Esophagus muscularis mucosa (tissue), 3 donors: ENCODE measurements around the gene BASP1.

Experiments used
- POLR2A ChIP-seq: fragments of 450-650 bp; IDR thresholded peaks from one replicate; pipeline ENCODE4 v1.6.1; 2017; ENCODE audit warnings: antibody characterized with exemption, moderate library complexity, mild to moderate bottlenecking, low read depth
- POLR2AphosphoS5 ChIP-seq, 2 donors: sonication (generic); formaldehyde crosslinking; IDR thresholded peaks; one replicate each; pipeline ENCODE4 v1.6.1; 2017; ENCODE audit warnings: antibody characterized with exemption in 2 of 2
- TF ChIP-seq, protein P1 (sequence below), 3 experiments: fragments of 200-600 bp in 2 of 3; fragments of 450-650 bp in 1 of 3; sonication (generic) in 2 of 3; IDR thresholded peaks; one replicate each; pipeline ENCODE4 v1.5.1; 2017 to 2019; ENCODE audit warnings: antibody characterized with exemption in 3 of 3, mild to moderate bottlenecking in 2 of 3, moderate library complexity in 1 of 3

DNA sequence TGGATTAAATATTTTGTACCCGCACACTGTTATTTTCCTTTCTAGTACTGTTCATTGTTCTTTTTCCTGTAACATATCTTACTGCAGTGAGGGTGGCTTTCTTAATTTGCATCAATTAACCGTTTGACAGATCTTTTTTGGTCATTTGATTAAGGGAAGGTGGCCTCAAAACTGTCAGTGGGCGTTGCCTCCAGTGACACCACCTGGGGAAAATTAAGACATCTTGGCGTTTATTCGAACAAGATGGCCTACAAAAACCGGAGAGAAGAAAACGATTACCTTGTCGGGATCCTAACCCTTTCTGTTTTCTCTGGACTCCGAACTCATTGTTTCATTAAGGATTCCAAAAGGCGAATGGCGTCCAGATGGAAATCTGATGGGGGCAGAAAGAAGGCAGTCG is 2.0 kb downstream of the BASP1 start:
- TF ChIP-seq, protein P1, sequence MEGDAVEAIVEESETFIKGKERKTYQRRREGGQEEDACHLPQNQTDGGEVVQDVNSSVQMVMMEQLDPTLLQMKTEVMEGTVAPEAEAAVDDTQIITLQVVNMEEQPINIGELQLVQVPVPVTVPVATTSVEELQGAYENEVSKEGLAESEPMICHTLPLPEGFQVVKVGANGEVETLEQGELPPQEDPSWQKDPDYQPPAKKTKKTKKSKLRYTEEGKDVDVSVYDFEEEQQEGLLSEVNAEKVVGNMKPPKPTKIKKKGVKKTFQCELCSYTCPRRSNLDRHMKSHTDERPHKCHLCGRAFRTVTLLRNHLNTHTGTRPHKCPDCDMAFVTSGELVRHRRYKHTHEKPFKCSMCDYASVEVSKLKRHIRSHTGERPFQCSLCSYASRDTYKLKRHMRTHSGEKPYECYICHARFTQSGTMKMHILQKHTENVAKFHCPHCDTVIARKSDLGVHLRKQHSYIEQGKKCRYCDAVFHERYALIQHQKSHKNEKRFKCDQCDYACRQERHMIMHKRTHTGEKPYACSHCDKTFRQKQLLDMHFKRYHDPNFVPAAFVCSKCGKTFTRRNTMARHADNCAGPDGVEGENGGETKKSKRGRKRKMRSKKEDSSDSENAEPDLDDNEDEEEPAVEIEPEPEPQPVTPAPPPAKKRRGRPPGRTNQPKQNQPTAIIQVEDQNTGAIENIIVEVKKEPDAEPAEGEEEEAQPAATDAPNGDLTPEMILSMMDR (IDR thresholded peaks at IDR 0.05), result no peak
- no peak for TF ChIP-seq POLR2A
- TF ChIP-seq POLR2AphosphoS5 (IDR thresholded peaks at IDR 0.05), result no peak
